Astrocyte (in vitro differentiated cells and primary cell): ENCODE measurements around the gene RBBP8NL.

ENCODE experiments used
- CTCF ChIP-seq: IDR thresholded peaks from 2 replicates; pipeline ENCODE4 v1.5.1; 2011; ENCODE audit warnings: low read depth, mild to moderate bottlenecking, inconsistent platforms, low read length, moderate library complexity; ENCODE audit not compliant: insufficient read depth
- EZH2 ChIP-seq: IDR thresholded peaks from 2 replicates; pipeline ENCODE4 v1.6.1; 2012; ENCODE audit warnings: mild to moderate bottlenecking, low read length, inconsistent platforms; ENCODE audit not compliant: insufficient read depth

DNA sequence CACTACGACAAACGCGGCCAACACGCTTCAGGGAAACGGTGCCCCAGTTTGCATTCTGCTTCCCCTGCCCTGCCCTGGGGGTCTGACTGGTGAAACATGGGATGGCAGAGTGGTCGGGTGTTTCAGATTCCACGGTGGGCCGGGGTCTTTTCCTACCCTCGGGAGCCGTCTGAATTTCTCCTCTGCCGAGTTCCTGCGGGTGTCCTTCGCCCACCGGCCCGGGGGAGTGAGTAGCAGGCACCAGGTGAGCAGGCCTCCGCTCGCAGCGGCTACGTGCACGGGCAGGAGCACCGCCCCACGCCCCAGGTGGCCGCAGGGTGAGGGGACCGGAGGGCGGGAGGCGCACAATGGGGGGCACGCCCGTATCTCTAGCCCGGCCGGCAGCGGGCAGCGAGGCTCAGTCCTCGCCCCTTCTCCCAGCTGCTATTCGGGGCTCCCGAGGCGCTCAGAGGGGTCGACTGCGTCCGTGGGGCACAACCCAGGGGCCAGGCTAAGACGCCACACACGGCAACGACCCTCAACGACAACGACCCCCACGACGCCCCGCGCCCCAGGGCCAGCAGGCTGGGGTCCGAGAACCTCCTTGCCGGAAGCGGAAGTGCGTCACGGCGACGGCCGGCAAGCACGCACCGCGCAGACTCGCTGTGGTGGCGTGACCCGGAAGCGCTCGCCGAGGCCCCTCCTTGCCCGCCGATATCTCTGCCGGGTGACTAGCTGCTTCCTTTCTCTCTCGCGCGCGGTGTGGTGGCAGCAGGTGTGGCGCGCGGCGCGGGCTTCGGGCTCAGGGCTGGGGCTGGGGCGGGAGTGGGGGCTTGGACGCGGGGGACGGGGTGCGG lies 40.7 kb downstream of the RBBP8NL start, which contains the start of gene RPS21:
- TF ChIP-seq CTCF (no peak), EZH2 (no peak)
